Astrocyte of the cerebellum (primary cell): Measurements from ENCODE around the gene URGCP.
"Not testable (repeated sequence)": the region's sequence is repeated elsewhere in the genome, so short reads cannot be mapped to it uniquely, and the experiment has no call there.

Experiments used
- DNase-seq: peaks from one replicate; pipeline ENCODE4 v3.0.0-alpha.2; 2011; ENCODE audit warnings: low read depth
- H3K4me3 ChIP-seq: 2 replicates; pipeline ENCODE4 v1.5.1; 2011; ENCODE audit warnings: mild to moderate bottlenecking, low read depth, low read length, moderate library complexity
- in situ Hi-C: cut with HindIII; loops from 2 replicates; pipeline ENCODE4 v1.10.0; 2017; ENCODE audit warnings: low sequenced_read_pairs
- TF ChIP-seq, protein P1 (sequence below): IDR thresholded peaks from 2 replicates; pipeline ENCODE4 v1.5.1; 2012; ENCODE audit warnings: low read length, low read depth, moderate library complexity, mild to moderate bottlenecking; ENCODE audit errors: missing control alignments

URGCP gene

DNA sequence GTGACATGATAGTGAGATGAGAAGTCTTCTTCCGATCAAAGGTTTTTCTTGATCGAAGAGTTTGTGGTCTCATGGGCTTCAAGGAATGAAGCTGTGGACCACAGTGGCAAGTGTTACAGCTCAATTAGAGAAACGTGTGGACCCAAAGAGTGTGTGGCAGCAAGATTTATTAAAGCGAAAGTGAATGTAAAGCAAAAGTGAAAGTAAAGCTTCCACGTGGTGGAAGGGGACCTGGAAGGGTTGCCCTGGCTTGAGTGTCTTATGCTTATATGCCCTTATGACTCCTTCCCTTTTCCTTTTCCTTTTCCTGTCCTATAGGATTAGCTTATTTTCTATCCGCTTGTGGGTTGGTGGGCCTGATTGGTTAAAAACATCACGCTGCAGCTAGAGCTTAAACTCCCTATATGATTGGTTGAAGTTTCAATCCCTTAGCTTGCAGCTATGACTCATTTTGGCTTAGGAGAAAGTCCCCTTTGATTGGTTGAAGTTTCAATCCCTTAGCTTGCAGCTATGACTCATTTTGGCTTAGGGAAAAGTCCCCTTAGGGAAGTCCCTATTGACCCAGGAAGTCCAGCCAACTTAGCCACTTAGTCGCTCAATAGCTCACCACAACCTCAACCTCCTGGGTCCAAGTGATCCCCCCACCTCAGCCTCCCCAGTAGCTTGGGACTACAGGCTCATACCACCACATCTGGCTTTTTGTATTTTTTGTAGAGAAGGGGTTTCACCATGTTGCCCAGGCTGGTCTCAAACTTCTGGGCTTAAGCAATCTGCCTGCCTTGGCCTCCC, 71.7 kb downstream of the URGCP start:
- TF ChIP-seq, protein P1, sequence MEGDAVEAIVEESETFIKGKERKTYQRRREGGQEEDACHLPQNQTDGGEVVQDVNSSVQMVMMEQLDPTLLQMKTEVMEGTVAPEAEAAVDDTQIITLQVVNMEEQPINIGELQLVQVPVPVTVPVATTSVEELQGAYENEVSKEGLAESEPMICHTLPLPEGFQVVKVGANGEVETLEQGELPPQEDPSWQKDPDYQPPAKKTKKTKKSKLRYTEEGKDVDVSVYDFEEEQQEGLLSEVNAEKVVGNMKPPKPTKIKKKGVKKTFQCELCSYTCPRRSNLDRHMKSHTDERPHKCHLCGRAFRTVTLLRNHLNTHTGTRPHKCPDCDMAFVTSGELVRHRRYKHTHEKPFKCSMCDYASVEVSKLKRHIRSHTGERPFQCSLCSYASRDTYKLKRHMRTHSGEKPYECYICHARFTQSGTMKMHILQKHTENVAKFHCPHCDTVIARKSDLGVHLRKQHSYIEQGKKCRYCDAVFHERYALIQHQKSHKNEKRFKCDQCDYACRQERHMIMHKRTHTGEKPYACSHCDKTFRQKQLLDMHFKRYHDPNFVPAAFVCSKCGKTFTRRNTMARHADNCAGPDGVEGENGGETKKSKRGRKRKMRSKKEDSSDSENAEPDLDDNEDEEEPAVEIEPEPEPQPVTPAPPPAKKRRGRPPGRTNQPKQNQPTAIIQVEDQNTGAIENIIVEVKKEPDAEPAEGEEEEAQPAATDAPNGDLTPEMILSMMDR: no peak
- in situ Hi-C loops: no loop called here
- DNase-seq: no peak
- no peak overlapping the region for H3K4me3 ChIP-seq

DNA sequence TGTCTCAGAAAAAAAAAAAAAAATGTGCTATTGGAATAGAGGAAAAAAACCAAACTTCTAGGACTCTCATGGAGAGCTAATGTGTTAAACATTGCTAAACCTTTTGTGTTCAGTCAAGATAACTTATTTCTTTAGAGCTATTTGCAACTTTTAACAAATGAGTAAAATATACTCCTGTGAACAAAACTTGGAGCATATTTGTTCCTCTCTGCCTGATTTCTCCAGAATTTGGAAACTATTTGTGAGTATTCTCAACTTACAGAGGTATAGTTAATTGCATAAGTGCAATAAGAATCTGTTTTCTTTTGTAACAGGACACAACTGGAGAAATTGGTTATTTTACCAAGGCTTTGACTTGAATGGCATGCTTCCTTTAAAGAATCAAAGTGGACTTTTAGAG, 75.5 kb downstream of the URGCP start:
- H3K4me3 ChIP-seq, in situ Hi-C loops, DNase-seq: not testable (repeated sequence)
